Mesodermal cell (in vitro differentiated cells): ENCODE results near the gene EDDM13.
"Not testable (repeated sequence)": the region's sequence is repeated elsewhere in the genome, so short reads cannot be mapped to it uniquely, and the experiment has no call there.

Experiments
- H3K27ac ChIP-seq: 2 replicates; pipeline ENCODE4 v1.7.0; 2013; ENCODE audit warnings: mild to moderate bottlenecking, low read depth, low read length, moderate library complexity; ENCODE audit not compliant: severe bottlenecking
- H3K36me3 ChIP-seq: 2 replicates; pipeline ENCODE4 v1.7.1; 2013; ENCODE audit warnings: mild to moderate bottlenecking, low read length, moderate library complexity; ENCODE audit not compliant: control insufficient read depth, insufficient read depth
- H3K4me1 ChIP-seq: one replicate; pipeline ENCODE4 v1.7.1; 2013; ENCODE audit warnings: mild to moderate bottlenecking, low read length; ENCODE audit not compliant: insufficient read depth, control insufficient read depth, poor library complexity, severe bottlenecking
- H3K4me3 ChIP-seq: 2 replicates; pipeline ENCODE4 v1.7.0; 2013; ENCODE audit warnings: low read length, control low read depth, mild to moderate bottlenecking; ENCODE audit not compliant: insufficient read depth, poor library complexity, severe bottlenecking; ENCODE audit errors: extremely low read depth
- H3K9me3 ChIP-seq: 2 replicates; pipeline ENCODE4 v1.7.1; 2013; ENCODE audit warnings: mild to moderate bottlenecking, low read length, moderate library complexity; ENCODE audit not compliant: control insufficient read depth
- WGBS, 2 experiments: methylation state at CpG; one replicate each; pipeline ENCODE4 v1.1.5; 2013; ENCODE audit warnings: missing lambda C conversion rate in 2 of 2; ENCODE audit not compliant: insufficient coverage in 2 of 2; 5-methylcytosine and 5-hydroxymethylcytosine counted together

EDDM13 gene

GRCh38 chr19:56261932-56262331, 10.6 kb upstream of the EDDM13 start:
- not testable (repeated sequence) for H3K4me1 ChIP-seq, H3K9me3 ChIP-seq, H3K27ac ChIP-seq, H3K36me3 ChIP-seq, H3K4me3 ChIP-seq
- 90% methylated on average over 5 of the region's 6 CpGs; no CpG with 5 or more reads in 1 of the 2 experiments for WGBS, 2 experiments

- Histone ChIP-seq H3K27ac (no peak overlapping the region), H3K9me3 (no peaks in the 10 kb centered on the region), H3K4me3 (no peak overlapping the region), H3K36me3 (peaks cover 5% of the 10 kb centered on the region), H3K4me1 (no peaks in the 10 kb centered on the region)
- WGBS, 2 experiments, result 90 to 100% methylated on average over 1 to 2 of the region's 5 CpGs
These were observed 9.2 kb upstream of the EDDM13 start for GRCh38 chr19:56263319-56263718.

- no peak overlapping the region for H3K27ac ChIP-seq
- H3K9me3 ChIP-seq, result no peaks in the 10 kb centered on the region
- no peaks in the 10 kb centered on the region for H3K4me1 ChIP-seq
- 93% methylated on average over 2 of the region's 3 CpGs; no CpG with 5 or more reads in 1 of the 2 experiments for WGBS, 2 experiments
- H3K36me3 ChIP-seq, result peaks cover 7% of the 10 kb centered on the region
- H3K4me3 ChIP-seq, result no peak overlapping the region
These were observed 6.5 kb upstream of the EDDM13 start for GRCh38 chr19:56266051-56266450.

GRCh38 chr19:56269348-56269747, 3.2 kb upstream of the EDDM13 start:
- H3K4me3 ChIP-seq, result no peak overlapping the region
- H3K4me1 ChIP-seq, result peaks cover 3% of the 10 kb centered on the region
- H3K27ac ChIP-seq, result no peak overlapping the region
- H3K36me3 ChIP-seq, result peaks cover 3% of the 10 kb centered on the region
- H3K9me3 ChIP-seq, result no peaks in the 10 kb centered on the region
- 94 to 96% methylated on average over 6 of the region's 6 CpGs for WGBS, 2 experiments

- peaks cover 9% of the 10 kb centered on the region for H3K36me3 ChIP-seq
- no peaks in the 10 kb centered on the region for H3K9me3 ChIP-seq
- WGBS, 2 experiments, result 70 to 74% methylated on average over 2 of the region's 3 CpGs
- no peak overlapping the region for H3K27ac ChIP-seq
- H3K4me1 ChIP-seq, result peaks cover 3% of the 10 kb centered on the region
- no peak overlapping the region for H3K4me3 ChIP-seq
These were observed 1.9 kb upstream of the EDDM13 start for GRCh38 chr19:56270676-56271075.

GRCh38 chr19:56271151-56271550, 1.4 kb upstream of the EDDM13 start:
- Histone ChIP-seq H3K27ac (no peak overlapping the region), H3K4me1 (peaks cover 3% of the 10 kb centered on the region), H3K9me3 (no peaks in the 10 kb centered on the region), H3K4me3 (no peak overlapping the region), H3K36me3 (peaks cover 9% of the 10 kb centered on the region)
- WGBS, 2 experiments, result 87 to 97% methylated on average over 5 to 6 of the region's 6 CpGs

- Histone ChIP-seq H3K9me3 (no peaks in the 10 kb centered on the region), H3K4me1 (peaks cover 3% of the 10 kb centered on the region), H3K4me3 (no peak overlapping the region), H3K36me3 (peaks cover 15% of the 10 kb centered on the region), H3K27ac (peak overlapping the region; percentile 63)
- WGBS, 2 experiments, result 46 to 53% methylated on average over 6 of the region's 6 CpGs
These were observed 1.1 kb downstream of the EDDM13 start for GRCh38 chr19:56273563-56274117.

GRCh38 chr19:56282809-56283208, 10.3 kb downstream of the EDDM13 start:
- Histone ChIP-seq H3K36me3 (peaks cover 5% of the 10 kb centered on the region), H3K9me3 (no peaks in the 10 kb centered on the region), H3K27ac (no peak overlapping the region), H3K4me3 (no peak overlapping the region), H3K4me1 (no peaks in the 10 kb centered on the region)
- WGBS, 2 experiments, result 91 to 100% methylated on average over 3 of the region's 4 CpGs

- Histone ChIP-seq H3K36me3 (peaks cover 5% of the 10 kb centered on the region), H3K4me3 (no peak overlapping the region), H3K9me3 (no peaks in the 10 kb centered on the region), H3K27ac (no peak overlapping the region), H3K4me1 (no peaks in the 10 kb centered on the region)
- 100% methylated on average over 1 of the region's 3 CpGs; no CpG with 5 or more reads in 1 of the 2 experiments for WGBS, 2 experiments
These were observed 12.2 kb downstream of the EDDM13 start for GRCh38 chr19:56284746-56285145.

- Histone ChIP-seq H3K9me3 (no peaks in the 10 kb centered on the region), H3K4me3 (no peak overlapping the region), H3K27ac (no peak overlapping the region), H3K36me3 (peaks cover 30% of the 10 kb centered on the region), H3K4me1 (no peaks in the 10 kb centered on the region)
These were observed 17.6 kb downstream of the EDDM13 start for GRCh38 chr19:56290104-56290503.

GRCh38 chr19:56291867-56292266, 19.3 kb downstream of the EDDM13 start:
- H3K4me3 ChIP-seq, result no peak overlapping the region
- H3K27ac ChIP-seq, result no peak overlapping the region
- peaks cover 27% of the 10 kb centered on the region for H3K36me3 ChIP-seq
- no peaks in the 10 kb centered on the region for H3K9me3 ChIP-seq
- 92 to 96% methylated on average over 3 to 4 of the region's 6 CpGs for WGBS, 2 experiments
- no peaks in the 10 kb centered on the region for H3K4me1 ChIP-seq
